GM12878 (cell line): ENCODE data around the gene GAREM1. TPM values are rescaled to one million over a fixed set of nuclear protein-coding genes. Genes with fewer than 3 reads are reported as not detected.
"Not testable (repeated sequence)": the region's sequence is repeated elsewhere in the genome, so short reads cannot be mapped to it uniquely, and the experiment has no call there.

Experiments used
- ATAC-seq: fragments of 200-7000 bp; cut with Tn5 transposase; 3 replicates; pipeline ENCODE4 v1.9.1; 2020; ENCODE audit warnings: mild to moderate bottlenecking, moderate library complexity
- BruUV-seq: library from RNA; stranded (reverse); fragments of 400-500 nt; replicated peaks from 2 replicates; lab custom pipeline; 2021; lab: Mats Ljungman, UMichigan
- CTCF ChIA-PET: fragments of 300-600 bp; sonication (Branson Sonifier 250); formaldehyde crosslinking; extraction: SDS; loops from one replicate; lab custom pipeline; 2021; ENCODE audit warnings: inconsistent platforms; lab: Yijun Ruan, JAX
- POLR2A ChIA-PET: fragments of 350-600 bp; formaldehyde crosslinking; extraction: SDS; loops from one replicate; lab custom pipeline; 2021; ENCODE audit warnings: inconsistent platforms; lab: Charles Lee
- RAD21 ChIA-PET: fragments of 300-600 bp; sonication (Branson Sonifier 250); formaldehyde crosslinking; loops from one replicate; lab custom pipeline; 2023; ENCODE audit warnings: antibody characterized with exemption; ENCODE audit not compliant: unreplicated experiment; lab: Charles Lee
- SMC1A ChIA-PET: fragments of 300-600 bp; sonication (Branson Sonifier 250); formaldehyde crosslinking; loops from one replicate; lab custom pipeline; 2023; ENCODE audit not compliant: unreplicated experiment, uncharacterized antibody; lab: Charles Lee
- DNase-seq: peaks from one replicate; pipeline ENCODE4 v3.0.0-alpha.2; 2011; ENCODE audit warnings: low read depth, low spot score
- FAIRE-seq: peaks from 3 replicates; lab custom pipeline; 2011; peaks lifted over from hg19 to GRCh38; lab: Jason Lieb, UNC
- H2AFZ ChIP-seq: 2 replicates; pipeline ENCODE4 v1.6.0; 2011; ENCODE audit warnings: low read depth, low read length, control low read depth; ENCODE audit not compliant: control insufficient read depth
- H3K27ac ChIP-seq: 2 replicates; pipeline ENCODE4 v1.5.1; 2011; ENCODE audit warnings: control low read depth; ENCODE audit not compliant: control insufficient read depth, insufficient read depth
- H3K27me3 ChIP-seq, 2 experiments: replicated peaks in 1 of 2; 2 replicates each; pipeline versions ENCODE4 v1.6.0 to v1.6.1; 2011; ENCODE audit warnings: low read length in 1 of 2; ENCODE audit not compliant: control insufficient read depth in 2 of 2, insufficient read depth in 2 of 2
- H3K36me3 ChIP-seq, 2 experiments: 2 replicates each; pipeline ENCODE4 v1.5.1; 2011; ENCODE audit warnings: low read length in 1 of 2; ENCODE audit not compliant: control insufficient read depth in 2 of 2, insufficient read depth in 2 of 2
- H3K4me1 ChIP-seq: 2 replicates; pipeline ENCODE4 v1.6.1; 2011; ENCODE audit warnings: mild to moderate bottlenecking, low read length, moderate library complexity, mixed read lengths; ENCODE audit not compliant: control insufficient read depth, insufficient read depth
- H3K4me2 ChIP-seq: 2 replicates; pipeline ENCODE4 v1.6.0; 2011; ENCODE audit warnings: control low read depth; ENCODE audit not compliant: control insufficient read depth, insufficient read depth
- H3K4me3 ChIP-seq: fragments of 200-600 bp; sonication (generic); 2 replicates; pipeline ENCODE4 v1.5.1; 2016
- H3K79me2 ChIP-seq: 2 replicates; pipeline ENCODE4 v1.6.0; 2011; ENCODE audit warnings: low read length; ENCODE audit not compliant: control insufficient read depth, insufficient read depth
- H3K9ac ChIP-seq: 2 replicates; pipeline ENCODE4 v1.8.0; 2011; ENCODE audit warnings: low read length, control low read depth, mixed read lengths; ENCODE audit not compliant: control insufficient read depth, insufficient read depth
- H3K9me3 ChIP-seq: replicated peaks from 3 replicates; pipeline ENCODE4 v1.5.1; 2011; ENCODE audit warnings: mild to moderate bottlenecking, low read length; ENCODE audit not compliant: control insufficient read depth, insufficient read depth
- H4K20me1 ChIP-seq: 2 replicates; pipeline ENCODE4 v1.6.0; 2011; ENCODE audit not compliant: control insufficient read depth, insufficient read depth
- BRCA1 ChIP-seq: IDR thresholded peaks from 2 replicates; pipeline ENCODE4 v1.6.1; 2011; ENCODE audit warnings: low read depth, low read length, improper control_type of control experiment
- CBFB ChIP-seq: IDR thresholded peaks from 2 replicates; pipeline ENCODE4 v1.6.1; 2016; ENCODE audit warnings: antibody characterized with exemption, low read depth
- CBX5 ChIP-seq: sonication (generic); IDR thresholded peaks from 2 replicates; pipeline ENCODE4 v1.6.1; 2016; ENCODE audit warnings: low read depth, moderate library complexity, mild to moderate bottlenecking, inconsistent platforms
- DPF2 ChIP-seq: fragments of 450-650 bp; IDR thresholded peaks from 2 replicates; pipeline ENCODE4 v1.6.1; 2017; ENCODE audit warnings: mild to moderate bottlenecking
- GATAD2B ChIP-seq: fragments of 450-650 bp; conservative IDR thresholded peaks from 2 replicates; pipeline ENCODE4 v1.6.1; 2017; ENCODE audit warnings: low read depth, mild to moderate bottlenecking, moderate library complexity
- KLF5 ChIP-seq: fragments of 450-650 bp; IDR thresholded peaks from 2 replicates; pipeline ENCODE4 v1.6.1; 2014; ENCODE audit warnings: mild to moderate bottlenecking; ENCODE audit not compliant: partially characterized antibody
- NFYB ChIP-seq: IDR thresholded peaks from 2 replicates; pipeline ENCODE4 v1.6.1; 2011; ENCODE audit warnings: low read depth, mild to moderate bottlenecking, low read length, improper control_type of control experiment, moderate library complexity; ENCODE audit not compliant: insufficient read depth
- RFX5 ChIP-seq: IDR thresholded peaks from 2 replicates; pipeline ENCODE4 v1.6.1; 2011; ENCODE audit warnings: low read depth, low read length, improper control_type of control experiment
- STAT3 ChIP-seq: IDR thresholded peaks from 2 replicates; pipeline ENCODE4 v1.6.1; 2011; ENCODE audit warnings: low read depth, low read length, improper control_type of control experiment
- TARDBP ChIP-seq: IDR thresholded peaks from 2 replicates; pipeline ENCODE4 v1.6.1; 2016; ENCODE audit warnings: borderline replicate concordance
- YY1 ChIP-seq: IDR thresholded peaks from 2 replicates; pipeline ENCODE4 v1.6.1; 2011; ENCODE audit warnings: low read depth, mild to moderate bottlenecking, low read length
- WGBS: methylation state at CpG from one replicate; pipeline ENCODE4 v1.1.6; 2016; ENCODE audit warnings: low lambda C conversion rate; ENCODE audit not compliant: insufficient replicate concordance, insufficient coverage; ENCODE audit errors: missing lambda C conversion rate; 5-methylcytosine and 5-hydroxymethylcytosine counted together
- in situ Hi-C: fragments of 300-500 bp; cut with MboI; formaldehyde crosslinking; loops from 9 replicates; pipeline ENCODE4 v1.14.3; 2018; ENCODE audit warnings: mixed read lengths
- intact Hi-C: fragments of 100-400 bp; cut with micrococcal nuclease; formaldehyde crosslinking; loops from one replicate; pipeline ENCODE4 v1.14.2; 2022; ENCODE audit not compliant: unreplicated experiment
- polyA plus RNA-seq, 11 experiments: library from polyadenylated mRNA; depleted of rRNA in 4 of 11; unstranded in 6 of 11; stranded (reverse) in 5 of 11; fragments of >200 nt; fragmentation: Nextera tagmentation in 4 of 11; fragmentation: Illumina TruSeq in 1 of 11; extraction: Ambion mirVana in 4 of 11; extraction: Trizol in 1 of 11; gene quantifications; 1 replicate in 1 of 11; 2 replicates in 10 of 11; pipeline versions ENCODE4 v1.2.1 to v1.2.3, GENCODE V29; 2011 to 2016; ENCODE audit warnings: inconsistent platforms in 2 of 11, missing spikeins in 2 of 11, low read depth in 1 of 11
- total RNA-seq, 4 experiments: library from RNA; depleted of rRNA in 3 of 4; stranded (reverse); fragments of >200 nt in 3 of 4; fragmentation: Illumina TruSeq in 1 of 4; extraction: Trizol in 1 of 4; gene quantifications; 2 replicates each; pipeline versions ENCODE4 v1.2.1 to v1.2.3, GENCODE V29; 2013 to 2021
- TF ChIP-seq, protein P1 (sequence below): fragments of 450-650 bp; IDR thresholded peaks from 2 replicates; pipeline ENCODE4 v1.6.1; 2017; ENCODE audit warnings: mild to moderate bottlenecking, low read depth, inconsistent platforms; ENCODE audit not compliant: poor library complexity, severe bottlenecking

Gene GAREM1
- total and polyA plus RNA-seq, 10 of the 15 experiments (the other 5 are each of a cell fraction or from before 2014, with no cell fraction given), result 0.05 to 0.29 (median 0.05) TPM; not detected in 7

DNA sequence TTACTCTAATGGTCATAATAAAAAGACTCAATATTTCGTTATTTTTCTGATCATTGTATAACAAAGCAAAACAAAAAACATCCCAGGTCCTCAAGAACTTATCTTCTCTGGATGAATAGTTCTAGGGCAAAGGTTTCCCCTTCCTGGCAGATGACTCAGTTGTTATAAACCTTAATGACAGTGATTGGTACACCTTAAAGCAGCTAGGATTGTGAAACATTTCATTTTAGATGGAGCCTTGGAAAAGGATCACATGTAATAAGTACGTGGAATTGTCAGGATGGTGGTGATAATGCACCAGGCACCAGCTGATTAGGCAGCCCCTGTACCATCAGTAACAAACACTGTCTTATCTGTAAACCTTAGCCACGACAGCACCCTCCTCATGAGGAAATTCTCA is 233.6 kb downstream of the GAREM1 start:
- no TSS peak for BruUV-seq
- H2AFZ ChIP-seq, result no peak overlapping the region
- ChIA-PET CTCF (no interaction called here), SMC1A (no interaction called here), POLR2A (no interaction called here), RAD21 (no interaction called here)
- no peaks in the 10 kb centered on the region for H3K36me3 ChIP-seq
- FAIRE-seq, result no peak
- no peaks in the 10 kb centered on the region for H3K9me3 ChIP-seq
- no peaks in the 10 kb centered on the region for H3K4me1 ChIP-seq
- DNase-seq, result no peak
- peaks cover 0 to 2% of the 10 kb centered on the region in 2 experiments; a peak in 3 of 4 replicates for H3K27me3 ChIP-seq
- in situ Hi-C loops, result no loop called here
- H4K20me1 ChIP-seq, result no peaks in the 10 kb centered on the region
- ATAC-seq, result no peak
- WGBS, result 2% methylated on average over 3 of the region's 3 CpGs
- H3K4me3 ChIP-seq, result no peak overlapping the region
- no peaks in the 10 kb centered on the region for H3K79me2 ChIP-seq
- H3K9ac ChIP-seq, result no peak overlapping the region
- intact Hi-C loops, result no loop called here
- TF ChIP-seq CBX5, result no peak
- TF ChIP-seq DPF2, result no peak
- TF ChIP-seq TARDBP, result no peak
- TF ChIP-seq STAT3, result no peak
- no peak for TF ChIP-seq CBFB
- TF ChIP-seq BRCA1, result no peak
- TF ChIP-seq, protein P1, sequence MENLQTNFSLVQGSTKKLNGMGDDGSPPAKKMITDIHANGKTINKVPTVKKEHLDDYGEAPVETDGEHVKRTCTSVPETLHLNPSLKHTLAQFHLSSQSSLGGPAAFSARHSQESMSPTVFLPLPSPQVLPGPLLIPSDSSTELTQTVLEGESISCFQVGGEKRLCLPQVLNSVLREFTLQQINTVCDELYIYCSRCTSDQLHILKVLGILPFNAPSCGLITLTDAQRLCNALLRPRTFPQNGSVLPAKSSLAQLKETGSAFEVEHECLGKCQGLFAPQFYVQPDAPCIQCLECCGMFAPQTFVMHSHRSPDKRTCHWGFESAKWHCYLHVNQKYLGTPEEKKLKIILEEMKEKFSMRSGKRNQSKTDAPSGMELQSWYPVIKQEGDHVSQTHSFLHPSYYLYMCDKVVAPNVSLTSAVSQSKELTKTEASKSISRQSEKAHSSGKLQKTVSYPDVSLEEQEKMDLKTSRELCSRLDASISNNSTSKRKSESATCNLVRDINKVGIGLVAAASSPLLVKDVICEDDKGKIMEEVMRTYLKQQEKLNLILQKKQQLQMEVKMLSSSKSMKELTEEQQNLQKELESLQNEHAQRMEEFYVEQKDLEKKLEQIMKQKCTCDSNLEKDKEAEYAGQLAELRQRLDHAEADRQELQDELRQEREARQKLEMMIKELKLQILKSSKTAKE, result no peak
- no peak for TF ChIP-seq KLF5
- no peak for TF ChIP-seq NFYB
- no peak for TF ChIP-seq RFX5
- no peak for TF ChIP-seq GATAD2B
- TF ChIP-seq YY1, result no peak
- no peak overlapping the region for H3K27ac ChIP-seq
- H3K4me2 ChIP-seq, result no peak overlapping the region

DNA sequence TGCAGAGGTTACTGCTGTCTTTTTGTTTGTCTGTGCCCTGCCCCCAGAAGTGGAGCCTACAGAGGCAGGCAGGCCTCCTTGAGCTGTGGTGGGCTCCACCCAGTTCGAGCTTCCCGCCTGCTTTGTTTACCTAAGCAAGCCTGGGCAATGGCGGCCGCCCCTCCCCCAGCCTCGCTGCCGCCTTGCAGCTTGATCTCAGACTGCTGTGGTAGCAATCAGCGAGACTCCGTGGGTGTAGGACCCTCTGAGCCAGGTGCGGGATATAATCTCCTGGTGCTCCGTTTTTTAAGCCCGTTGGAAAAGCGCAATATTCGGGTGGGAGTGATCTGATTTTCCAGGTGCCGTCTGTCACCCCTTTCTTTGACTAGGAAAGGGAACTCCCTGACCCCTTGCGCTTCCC is 237.3 kb downstream of the GAREM1 start:
- H3K36me3 ChIP-seq, BruUV-seq, FAIRE-seq, SMC1A ChIA-PET, H4K20me1 ChIP-seq, in situ Hi-C loops, intact Hi-C loops, H2AFZ ChIP-seq, ATAC-seq, H3K27me3 ChIP-seq, H3K9me3 ChIP-seq, H3K4me3 ChIP-seq, H3K27ac ChIP-seq, RAD21 ChIA-PET, H3K4me2 ChIP-seq, H3K9ac ChIP-seq, CTCF ChIA-PET, DNase-seq, POLR2A ChIA-PET, H3K79me2 ChIP-seq, H3K4me1 ChIP-seq: not testable (repeated sequence)
- WGBS, result 37% methylated on average over 14 of the region's 15 CpGs
